Heart left ventricle (tissue), 16 donors: Measurements from ENCODE around the gene NAA80. TPM values are rescaled to one million over a fixed set of nuclear protein-coding genes. Genes with fewer than 3 reads are reported as not detected.

Experiments
- ATAC-seq, 4 donors: fragments of 200-7000 bp; cut with Tn5 transposase; one replicate each; pipeline ENCODE4 v1.9.1; 2020 to 2022; ENCODE audit warnings: moderate library complexity in 4 of 4, mild to moderate bottlenecking in 3 of 4, moderate number of reproducible peaks in 1 of 4
- DNase-seq, 5 donors: peaks; one replicate each; pipeline ENCODE4 v3.0.0-alpha.2; 2020
- H3K27ac ChIP-seq, 12 donors: fragments of 200-600 bp; sonication (generic) in 4 of 12; one replicate each; pipeline versions ENCODE4 v1.5.0 to v1.8.0; 2016 to 2022; ENCODE audit warnings: mild to moderate bottlenecking in 2 of 12
- H3K27me3 ChIP-seq, 9 donors: fragments of 200-600 bp; sonication (generic) in 2 of 9; one replicate each; pipeline versions ENCODE4 v1.5.1 to v1.8.0; 2016 to 2022; ENCODE audit warnings: mild to moderate bottlenecking in 3 of 9
- H3K36me3 ChIP-seq, 9 donors: fragments of 200-600 bp; sonication (generic) in 2 of 9; one replicate each; pipeline versions ENCODE4 v1.5.0 to v1.8.0; 2018 to 2022; ENCODE audit warnings: mild to moderate bottlenecking in 2 of 9
- H3K4me1 ChIP-seq, 12 donors: fragments of 200-600 bp; sonication (generic) in 4 of 12; one replicate each; pipeline versions ENCODE4 v1.5.0 to v1.8.0; 2016 to 2022; ENCODE audit warnings: mild to moderate bottlenecking in 3 of 12
- H3K4me3 ChIP-seq, 12 donors: fragments of 200-600 bp; sonication (generic) in 4 of 12; one replicate each; pipeline versions ENCODE4 v1.5.0 to v1.8.0; 2017 to 2022; ENCODE audit warnings: mild to moderate bottlenecking in 9 of 12, moderate library complexity in 4 of 12
- H3K9me3 ChIP-seq, 12 donors: fragments of 200-600 bp; sonication (generic) in 4 of 12; one replicate each; pipeline versions ENCODE4 v1.5.0 to v1.8.0; 2016 to 2022; ENCODE audit warnings: mild to moderate bottlenecking in 1 of 12
- POLR2A ChIP-seq, 2 donors: fragments of 450-650 bp; IDR thresholded peaks; one replicate each; pipeline ENCODE4 v1.6.1; 2017; ENCODE audit warnings: antibody characterized with exemption in 2 of 2, mild to moderate bottlenecking in 2 of 2, moderate library complexity in 2 of 2
- WGBS, 4 donors: extraction: QIAGEN DNeasy Blood & Tissue Kit in 2 of 4; methylation state at CpG; one replicate each; pipeline versions ENCODE4 v1.1.5 to v1.1.7; 2013 to 2018; 5-methylcytosine and 5-hydroxymethylcytosine counted together
- intact Hi-C, 10 donors: fragments of 100-400 bp; cut with DNase I; formaldehyde crosslinking; loops; one replicate each; pipeline versions ENCODE4 v1.11.1 to v1.14.2; 2022
- polyA plus RNA-seq, 2 donors: library from polyadenylated mRNA; stranded (reverse); fragments of 200-250 nt; gene quantifications; one replicate each; pipeline ENCODE4 v1.2.3, GENCODE V29; 2013
- total RNA-seq, 9 donors: library from RNA; depleted of rRNA in 2 of 9; stranded (reverse); fragments of >200 nt in 2 of 9; fragmentation: NEBNext Ultra II Directional in 3 of 9; extraction: Animal tissue kit (Norgen Biotek cat#: 25700) in 3 of 9; gene quantifications; one replicate each; pipeline versions ENCODE4 v1.1.0 to v1.2.4, GENCODE V29; 2016 to 2023
- TF ChIP-seq, protein P1 (sequence below), 12 donors: fragments of 200-600 bp; sonication (generic) in 4 of 12; IDR thresholded peaks; one replicate each; pipeline versions ENCODE4 v1.5.0 to v1.8.0; 2018 to 2022; ENCODE audit warnings: antibody characterized with exemption in 12 of 12, mild to moderate bottlenecking in 5 of 12
- donor health status: ischemic (EF 13 %, LVEDD 7.1; RV severe dilation, severe dysfunction).
- donor health status: healthy with polysubstance abuse.
- donor health status: DM: no; HTN: yes; CAD: no.
- donor health status: DM: no; HTN: no; CAD: no.
- donor health status: ischemic (EF 25% LVEDD 6.9; RV normal size, moderate dysfunction).
- donor health status: ischemic (EF 25% LVEDD 5.7; RV mildly dilated, moderate dysfunction).
- donor health status: healthy.
- donor health status: DM: yes; HTN: yes; CAD: no.
- donor health status: ischemic (EF 35%, LVEDD 5.7; RV mildly dilated, moderate dysfunction).
- donor health status: nonischemic (EF 11% LVEDD 7.7; RV severe dilation, severe dysfunction).
- donor health status: DM: yes; HTN: yes; CAD: no.
- donor health status: PGD.
- donor health status: ischemic (EF 29% LVEDD 5.4; RV normal size, mild dysfunction).
- donor health status: nonischemic (EF 23%, LVEDD 6.1; RV moderate dilation, normal function).

Gene NAA80
- total and polyA plus RNA-seq, 11 donors = 5.0 to 13.9 (median 9.8) TPM

DNA sequence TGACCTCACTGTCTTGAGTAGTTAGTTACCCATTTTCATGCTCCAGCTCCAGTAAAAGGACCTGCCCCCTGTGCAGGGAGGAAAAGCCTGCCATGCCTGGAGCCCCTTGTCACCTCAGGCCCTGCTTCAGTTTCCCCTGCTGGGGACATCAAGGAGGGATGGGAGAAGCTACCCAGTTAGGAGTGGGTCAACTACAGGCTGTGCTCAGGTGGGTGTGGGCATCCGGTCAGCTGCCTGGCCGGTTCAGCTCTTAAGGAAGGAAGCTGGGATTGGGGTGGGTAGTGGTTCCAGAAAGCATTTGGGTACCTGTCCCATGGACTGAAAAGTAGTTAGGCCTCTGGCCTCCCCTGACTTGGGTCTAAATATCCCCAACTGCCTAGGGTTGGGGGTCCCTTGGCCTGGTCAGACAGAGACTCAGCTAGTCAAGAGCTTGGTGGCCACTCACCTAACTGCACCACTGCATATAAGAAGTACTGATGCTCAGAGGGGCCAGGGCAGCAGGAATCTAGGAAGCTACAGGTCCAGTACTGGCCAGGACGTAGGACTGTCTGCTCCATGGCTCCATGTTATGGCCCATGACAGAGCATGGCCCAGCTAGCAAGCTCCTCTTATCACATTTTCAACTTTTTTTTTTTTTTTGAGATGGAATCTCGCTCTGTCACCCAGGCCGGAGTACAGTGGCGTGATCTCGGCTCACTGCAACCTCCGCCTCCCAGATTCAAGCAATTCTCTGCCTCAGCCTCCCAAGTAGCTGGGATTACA, 19.8 kb downstream of the NAA80 start:
- WGBS, 4 donors = 57 to 70% (median 63%) methylated on average over 8 of the region's 8 CpGs
- intact Hi-C loops = loop anchor here in 4 of 10 donors (10.0 kb wide), 2 partner anchors 45 to 155 kb away; partner anchors contain the start of genes HYAL2 (in 2 of the 4) and TUSC2 (in 2 of the 4)
- Histone ChIP-seq H3K36me3 (no peaks in the 10 kb centered on the region), H3K9me3 (no peaks in the 10 kb centered on the region), H3K27ac (peak overlapping the region; percentile 36 to 94 (median 84)), H3K4me1 (peaks cover 0 to 41% (median 14%) of the 10 kb centered on the region in 12 donors), H3K27me3 (peaks cover 0 to 27% (median 5%) of the 10 kb centered on the region in 9 donors), H3K4me3 (peak overlapping the region in 11 of 12 donors; percentile 9 to 53 (median 43))
- no peak for DNase-seq
- peak; percentile 18 to 55 (median 21) for ATAC-seq
- TF ChIP-seq, protein P1, sequence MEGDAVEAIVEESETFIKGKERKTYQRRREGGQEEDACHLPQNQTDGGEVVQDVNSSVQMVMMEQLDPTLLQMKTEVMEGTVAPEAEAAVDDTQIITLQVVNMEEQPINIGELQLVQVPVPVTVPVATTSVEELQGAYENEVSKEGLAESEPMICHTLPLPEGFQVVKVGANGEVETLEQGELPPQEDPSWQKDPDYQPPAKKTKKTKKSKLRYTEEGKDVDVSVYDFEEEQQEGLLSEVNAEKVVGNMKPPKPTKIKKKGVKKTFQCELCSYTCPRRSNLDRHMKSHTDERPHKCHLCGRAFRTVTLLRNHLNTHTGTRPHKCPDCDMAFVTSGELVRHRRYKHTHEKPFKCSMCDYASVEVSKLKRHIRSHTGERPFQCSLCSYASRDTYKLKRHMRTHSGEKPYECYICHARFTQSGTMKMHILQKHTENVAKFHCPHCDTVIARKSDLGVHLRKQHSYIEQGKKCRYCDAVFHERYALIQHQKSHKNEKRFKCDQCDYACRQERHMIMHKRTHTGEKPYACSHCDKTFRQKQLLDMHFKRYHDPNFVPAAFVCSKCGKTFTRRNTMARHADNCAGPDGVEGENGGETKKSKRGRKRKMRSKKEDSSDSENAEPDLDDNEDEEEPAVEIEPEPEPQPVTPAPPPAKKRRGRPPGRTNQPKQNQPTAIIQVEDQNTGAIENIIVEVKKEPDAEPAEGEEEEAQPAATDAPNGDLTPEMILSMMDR (IDR thresholded peaks at IDR 0.05) = no peak
- no peak for TF ChIP-seq POLR2A (IDR thresholded peaks at IDR 0.05)

DNA sequence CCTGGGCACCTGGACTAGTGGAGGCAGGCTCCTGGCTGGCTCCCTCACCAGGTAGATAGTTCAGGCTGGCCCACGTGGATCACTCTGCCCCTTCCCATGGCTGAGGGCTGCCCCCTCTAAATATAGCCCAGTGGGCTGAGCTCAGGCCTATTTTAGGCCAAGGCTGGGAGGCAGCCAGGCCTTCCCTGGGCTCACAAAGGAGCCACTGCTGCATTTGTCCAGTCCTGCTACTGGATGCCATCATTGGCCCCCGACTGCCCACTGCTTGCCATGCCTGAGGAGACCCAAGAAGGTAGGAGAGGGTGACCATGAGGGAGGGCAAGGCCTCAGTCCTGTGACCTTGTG, 20.4 kb downstream of the NAA80 start, which contains the start of gene LSMEM2:
Gene LSMEM2, plus strand, starts transcription at position 208 of the 345 bp plus-strand sequence. Its CDS starts 27 bp downstream, at position 235.
- DNase-seq (peak in 4 of 5 donors; percentile 71 to 85 (median 78)), ATAC-seq (peak; percentile 85 to 94 (median 88))
- TF ChIP-seq POLR2A (IDR thresholded peaks at IDR 0.05) = peak in 1 of 2 donors; percentile 23
- TF ChIP-seq, protein P1 (IDR thresholded peaks at IDR 0.05) = no peak
- intact Hi-C loops = loop anchor here in 4 of 10 donors (10.0 kb wide), 2 partner anchors 46 to 154 kb away; partner anchors contain the start of genes HYAL2 (in 2 of the 4) and TUSC2 (in 2 of the 4)
- Histone ChIP-seq H3K27me3 (peaks cover 0 to 32% (median 6%) of the 10 kb centered on the region in 9 donors), H3K4me1 (peaks cover 0 to 47% (median 17%) of the 10 kb centered on the region in 12 donors), H3K9me3 (no peaks in the 10 kb centered on the region), H3K27ac (peak within 1 kb of the TSS; percentile 36 to 94 (median 84)), H3K4me3 (peak within 1 kb of the TSS in 11 of 12 donors; percentile 9 to 53 (median 43)), H3K36me3 (no peaks in the 10 kb centered on the region)
- 15 to 63% (median 31%) methylated on average over 1 to 2 of the region's 2 CpGs for WGBS, 4 donors

DNA sequence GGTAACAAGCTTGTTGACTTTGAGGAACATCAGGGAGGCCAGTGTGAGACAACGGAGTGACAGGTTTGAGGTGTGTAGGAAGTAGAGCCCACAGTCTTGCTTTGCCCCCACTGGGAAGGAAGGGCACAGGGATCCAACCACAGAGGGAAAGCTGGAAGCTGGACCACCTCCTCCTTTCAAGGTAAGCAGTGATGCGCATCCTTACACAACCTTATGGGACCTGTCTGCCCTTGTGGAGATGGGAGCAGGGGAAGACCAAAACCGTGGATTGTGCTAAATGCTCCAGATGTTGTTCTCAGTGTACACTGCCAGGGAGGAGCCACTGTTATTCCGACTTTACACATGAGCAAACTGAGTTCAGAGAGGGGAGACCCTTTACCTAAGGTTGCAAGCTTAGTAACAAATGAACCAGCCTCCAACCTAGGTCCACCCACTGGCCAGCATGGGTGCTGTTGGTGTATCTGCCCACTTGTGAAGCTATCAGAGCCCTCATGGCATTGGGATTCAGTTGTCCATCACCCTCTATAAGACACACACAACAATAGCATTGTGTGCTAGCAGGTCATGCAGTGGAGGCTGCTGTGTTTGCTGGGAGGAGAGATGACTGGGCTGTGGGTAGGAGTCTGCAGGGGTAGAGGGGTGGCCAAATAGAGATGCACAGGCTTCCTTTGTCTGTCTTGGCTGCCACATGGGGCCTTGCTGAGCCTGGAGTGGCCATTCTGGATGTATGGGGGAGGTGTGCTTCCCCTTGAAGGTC, 20.9 kb downstream of the NAA80 start:
- intact Hi-C loops = loop anchor here in 4 of 10 donors (10.0 kb wide), 2 partner anchors 46 to 154 kb away; partner anchors contain the start of genes HYAL2 (in 2 of the 4) and TUSC2 (in 2 of the 4)
- peak overlapping the region; percentile 36 to 94 (median 84) for H3K27ac ChIP-seq
- ATAC-seq = peak in 3 of 4 donors; percentile 4 to 16 (median 4)
- no peaks in the 10 kb centered on the region for H3K9me3 ChIP-seq
- 79 to 85% (median 81%) methylated on average over 3 to 4 of the region's 4 CpGs for WGBS, 4 donors
- DNase-seq = no peak
- H3K4me3 ChIP-seq = no peak overlapping the region
- peaks cover 0 to 38% (median 6%) of the 10 kb centered on the region in 9 donors for H3K27me3 ChIP-seq
- no peak for TF ChIP-seq POLR2A (IDR thresholded peaks at IDR 0.05)
- TF ChIP-seq, protein P1 (IDR thresholded peaks at IDR 0.05) = no peak
- H3K36me3 ChIP-seq = no peaks in the 10 kb centered on the region
- H3K4me1 ChIP-seq = peaks cover 0 to 52% (median 21%) of the 10 kb centered on the region in 12 donors
